ENCODE data around the gene ATP8B2.

Gene ATP8B2

GRCh38 chr1:154391086-154391770 is 65.9 kb downstream of the ATP8B2 start:
- H3K4me3 ChIP-seq (ENCODE audit: low read length), result no peak overlapping the region
- TF ChIP-seq, protein P1, sequence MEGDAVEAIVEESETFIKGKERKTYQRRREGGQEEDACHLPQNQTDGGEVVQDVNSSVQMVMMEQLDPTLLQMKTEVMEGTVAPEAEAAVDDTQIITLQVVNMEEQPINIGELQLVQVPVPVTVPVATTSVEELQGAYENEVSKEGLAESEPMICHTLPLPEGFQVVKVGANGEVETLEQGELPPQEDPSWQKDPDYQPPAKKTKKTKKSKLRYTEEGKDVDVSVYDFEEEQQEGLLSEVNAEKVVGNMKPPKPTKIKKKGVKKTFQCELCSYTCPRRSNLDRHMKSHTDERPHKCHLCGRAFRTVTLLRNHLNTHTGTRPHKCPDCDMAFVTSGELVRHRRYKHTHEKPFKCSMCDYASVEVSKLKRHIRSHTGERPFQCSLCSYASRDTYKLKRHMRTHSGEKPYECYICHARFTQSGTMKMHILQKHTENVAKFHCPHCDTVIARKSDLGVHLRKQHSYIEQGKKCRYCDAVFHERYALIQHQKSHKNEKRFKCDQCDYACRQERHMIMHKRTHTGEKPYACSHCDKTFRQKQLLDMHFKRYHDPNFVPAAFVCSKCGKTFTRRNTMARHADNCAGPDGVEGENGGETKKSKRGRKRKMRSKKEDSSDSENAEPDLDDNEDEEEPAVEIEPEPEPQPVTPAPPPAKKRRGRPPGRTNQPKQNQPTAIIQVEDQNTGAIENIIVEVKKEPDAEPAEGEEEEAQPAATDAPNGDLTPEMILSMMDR (conservative IDR thresholded peaks at IDR 0.05; ENCODE audit: low read depth, low read length), result no peak
- DNase-seq (ENCODE audit: low read depth), result no peak

DNA sequence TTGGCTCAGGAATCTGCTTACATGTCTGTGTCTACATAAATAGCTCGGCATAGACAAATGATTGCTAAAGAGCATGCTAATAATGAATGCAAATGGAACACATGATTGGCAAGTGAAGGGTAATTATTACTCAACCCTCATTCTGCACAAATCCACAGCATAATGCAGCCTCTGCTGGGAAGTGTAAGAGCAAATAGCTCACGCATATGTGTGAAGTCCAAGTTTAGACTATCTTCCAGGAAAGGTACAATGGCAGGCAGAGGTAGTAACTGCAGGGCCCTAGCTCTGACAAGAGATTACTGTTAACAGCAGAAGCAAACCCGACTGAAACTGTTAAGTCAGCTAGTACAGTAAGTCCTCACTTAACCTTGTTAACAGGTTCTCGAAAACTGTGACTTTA is 72.8 kb downstream of the ATP8B2 start:
- TF ChIP-seq, protein P1 (conservative IDR thresholded peaks at IDR 0.05; ENCODE audit: low read depth, low read length), result no peak
- DNase-seq (ENCODE audit: low read depth), result no peak
- H3K4me3 ChIP-seq (ENCODE audit: low read length), result no peak overlapping the region

DNA sequence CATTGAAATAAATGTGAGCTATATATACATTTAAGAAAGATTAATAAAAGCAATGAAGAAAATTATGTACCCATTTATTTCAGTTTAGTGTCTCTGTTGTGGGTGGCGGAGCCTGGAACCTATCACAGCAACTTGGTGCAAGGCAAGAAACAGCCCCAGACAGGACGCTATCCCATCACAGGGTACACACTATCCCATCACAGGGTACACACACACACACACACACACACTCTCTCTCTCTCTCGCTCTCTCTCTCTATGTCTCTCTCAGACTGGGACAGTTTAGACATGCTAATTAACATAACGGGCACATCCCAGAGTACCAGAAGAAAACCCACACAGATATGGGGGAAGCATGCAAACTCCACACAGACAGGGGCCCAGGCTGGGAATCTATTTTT is 73.4 kb downstream of the ATP8B2 start:
- no peak for DNase-seq (ENCODE audit: low read depth)
- no peak overlapping the region for H3K4me3 ChIP-seq (ENCODE audit: low read length)
- TF ChIP-seq, protein P1 (conservative IDR thresholded peaks at IDR 0.05; ENCODE audit: low read depth, low read length), result no peak

DNA sequence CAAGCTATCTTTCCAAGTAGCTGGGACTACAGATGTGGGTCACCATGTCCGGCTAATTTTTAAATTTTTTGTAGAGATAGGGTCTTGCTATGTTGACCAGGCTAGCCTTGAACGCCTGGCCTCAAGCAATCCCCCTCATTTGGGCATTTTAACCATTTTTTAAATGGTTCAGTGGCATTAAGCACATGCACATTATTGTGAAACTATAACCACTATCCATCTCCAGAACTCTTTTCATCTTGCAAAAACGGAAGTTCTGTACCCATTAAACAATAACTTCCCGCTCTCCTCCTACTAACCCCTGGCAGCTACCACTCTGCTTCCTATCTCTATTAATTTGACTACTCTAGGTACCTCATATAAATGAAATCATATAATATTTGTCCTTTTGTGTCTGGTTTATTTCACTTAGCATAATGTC is 75.1 kb downstream of the ATP8B2 start:
- H3K4me3 ChIP-seq (ENCODE audit: low read length), result no peak overlapping the region
- DNase-seq (ENCODE audit: low read depth), result no peak
- TF ChIP-seq, protein P1 (conservative IDR thresholded peaks at IDR 0.05; ENCODE audit: low read depth, low read length), result no peak
